Measurements from ENCODE around the gene DNAJC16. TPM values are rescaled to one million over a fixed set of nuclear protein-coding genes. Genes with fewer than 3 reads are reported as not detected.

The DNAJC16 gene
- total RNA-seq, 1 donor from 2014 or later, result 16.3 TPM

- FAIRE-seq, result no peak
Observed at GRCh38 chr1:15618077-15618654, 91.5 kb downstream of the DNAJC16 start.

GRCh38 chr1:15618655-15619525 is 92.2 kb downstream of the DNAJC16 start:
- FAIRE-seq, result no peak
- no peak for DNase-seq (ENCODE audit: low spot score in 2 of 2)

More at GRCh38 chr1:15618077-15618654, 91.5 kb downstream of the DNAJC16 start:
- no peak for DNase-seq (ENCODE audit: low spot score in 2 of 2)

- DNase-seq (ENCODE audit: low spot score in 2 of 2) (no peak), FAIRE-seq (no peak)
Observed at GRCh38 chr1:15620155-15620545, 93.5 kb downstream of the DNAJC16 start.

GRCh38 chr1:15620902-15621682 is 94.4 kb downstream of the DNAJC16 start:
- FAIRE-seq (no peak), DNase-seq (ENCODE audit: low spot score in 2 of 2) (no peak)

- DNase-seq (ENCODE audit: low spot score in 2 of 2) (no peak), FAIRE-seq (no peak)
Observed at GRCh38 chr1:15621975-15622374, 95.3 kb downstream of the DNAJC16 start.

- no peak for FAIRE-seq
- DNase-seq (ENCODE audit: low spot score in 2 of 2), result no peak
Observed at GRCh38 chr1:15622712-15623373, 96.2 kb downstream of the DNAJC16 start.

GRCh38 chr1:15623435-15623834 is 96.8 kb downstream of the DNAJC16 start:
- DNase-seq (ENCODE audit: low spot score in 2 of 2), result no peak
- no peak for FAIRE-seq

- no peak for FAIRE-seq
- no peak for DNase-seq (ENCODE audit: low spot score in 2 of 2)
Observed at GRCh38 chr1:15624133-15624714, 97.6 kb downstream of the DNAJC16 start.

GRCh38 chr1:15625056-15625917 is 98.6 kb downstream of the DNAJC16 start:
- FAIRE-seq (no peak), DNase-seq (ENCODE audit: low spot score in 2 of 2) (no peak)

Small RNA genes within 50 kb of the gene (small RNA-seq; reads per million reads assigned to genes)
- gene CD24P1, result not detected
- gene RNU7-179P, result not detected
- gene SCARNA21B, result not detected

Other genes with a start within 250 kb of the DNAJC16 start
- gene EFHD2, start 117.0 kb upstream of the DNAJC16 start, total RNA-seq, result 5.3 TPM
- not detected for gene CTRC, start 88.4 kb upstream of the DNAJC16 start, total RNA-seq
- not detected for gene CELA2A, start 70.1 kb upstream of the DNAJC16 start, total RNA-seq
- gene CELA2B, start 50.7 kb upstream of the DNAJC16 start, total RNA-seq, result not detected
- 2.0 TPM for gene CASP9, start 2.6 kb upstream of the DNAJC16 start, total RNA-seq
- gene AGMAT, start 58.2 kb downstream of the DNAJC16 start, total RNA-seq, result 0.82 TPM
- gene DDI2, start 90.6 kb downstream of the DNAJC16 start, total RNA-seq, result 11.8 TPM
- 32.6 TPM for gene PLEKHM2, start 157.5 kb downstream of the DNAJC16 start, total RNA-seq
- gene SLC25A34, start 209.4 kb downstream of the DNAJC16 start, total RNA-seq, result not detected
- gene TMEM82, start 215.7 kb downstream of the DNAJC16 start, total RNA-seq, result not detected
- 14.3 TPM for gene FBLIM1, start 231.9 kb downstream of the DNAJC16 start, total RNA-seq

All from frontal cortex (tissue), 4 donors.